GM18502 (cell line): ENCODE results near the gene CYP24A1.
A peak's percentile ranks its signal among the peaks of the same experiment; 100 is the strongest.

ENCODE experiments used
- ATAC-seq: cut with Tn5 transposase; IDR thresholded peaks from one replicate; pipeline ENCODE4 v1.9.1; 2021; ENCODE audit warnings: mild to moderate bottlenecking; ENCODE audit not compliant: unreplicated experiment, poor library complexity

Gene CYP24A1

GRCh38 chr20:54173653-54174456, at the start of gene CYP24A1:
Gene CYP24A1, minus strand, starts transcription at chr20:54173986. Its CDS starts 407 bp downstream, at chr20:54173579.
- ATAC-seq = no peak

GRCh38 chr20:54223285-54223684, 49.5 kb upstream of the CYP24A1 start:
- no peak for ATAC-seq

GRCh38 chr20:54221996-54222890, 48.5 kb upstream of the CYP24A1 start:
- no peak for ATAC-seq

- no peak for ATAC-seq
Measured at GRCh38 chr20:54221353-54221752, 47.6 kb upstream of the CYP24A1 start.

- no peak for ATAC-seq
Measured at GRCh38 chr20:54220722-54221121, 46.9 kb upstream of the CYP24A1 start.

- no peak for ATAC-seq
Measured at GRCh38 chr20:54219751-54220426, 46.1 kb upstream of the CYP24A1 start.

GRCh38 chr20:54218470-54218869, 44.7 kb upstream of the CYP24A1 start:
- no peak for ATAC-seq

GRCh38 chr20:54217762-54218161, 44.0 kb upstream of the CYP24A1 start:
- ATAC-seq = no peak

GRCh38 chr20:54215157-54215789, 41.5 kb upstream of the CYP24A1 start:
- ATAC-seq = no peak

GRCh38 chr20:54214566-54214965, 40.8 kb upstream of the CYP24A1 start:
- no peak for ATAC-seq

- no peak for ATAC-seq
Measured at GRCh38 chr20:54212871-54213270, 39.1 kb upstream of the CYP24A1 start.

- ATAC-seq = no peak
Measured at GRCh38 chr20:54212226-54212625, 38.4 kb upstream of the CYP24A1 start.

- no peak for ATAC-seq
Measured at GRCh38 chr20:54209216-54209813, 35.5 kb upstream of the CYP24A1 start.

GRCh38 chr20:54208548-54209176, 34.9 kb upstream of the CYP24A1 start:
- peak; percentile 12 for ATAC-seq

- peak; percentile 95 for ATAC-seq
Measured at GRCh38 chr20:54207743-54208547, 34.2 kb upstream of the CYP24A1 start, which contains the start of gene PFDN4. Gene PFDN4, plus strand, starts transcription at chr20:54208087. Its CDS starts 14 bp downstream, at chr20:54208101.

GRCh38 chr20:54207053-54207742, 33.4 kb upstream of the CYP24A1 start:
- no peak for ATAC-seq

- ATAC-seq = no peak
Measured at GRCh38 chr20:54205450-54205849, 31.7 kb upstream of the CYP24A1 start.

GRCh38 chr20:54204481-54204880, 30.7 kb upstream of the CYP24A1 start:
- no peak for ATAC-seq
